DOHH2 (cell line): ENCODE measurements around the gene HHAT.

Experiments
- H3F3A ChIP-seq: fragments of 200-600 bp; sonication (generic), shearing (Covaris generic); 2 replicates; pipeline ENCODE4 v1.6.0; 2016; ENCODE audit warnings: antibody characterized with exemption, mild to moderate bottlenecking; ENCODE audit not compliant: control insufficient read depth, insufficient read depth
- H3K27ac ChIP-seq: fragments of 200-600 bp; sonication (generic); 2 replicates; pipeline ENCODE4 v1.5.1; 2014; ENCODE audit warnings: low read depth, mild to moderate bottlenecking, low read length, moderate library complexity
- H3K27me3 ChIP-seq: fragments of 200-600 bp; sonication (generic); 2 replicates; pipeline ENCODE4 v1.6.1; 2014; ENCODE audit warnings: mild to moderate bottlenecking, low read length, mixed read lengths; ENCODE audit not compliant: control insufficient read depth
- H3K36me3 ChIP-seq: fragments of 200-600 bp; sonication (generic); 2 replicates; pipeline ENCODE4 v1.6.1; 2014; ENCODE audit warnings: mild to moderate bottlenecking, low read length, moderate library complexity, mixed read lengths; ENCODE audit not compliant: control insufficient read depth
- H3K4me1 ChIP-seq: fragments of 200-600 bp; sonication (generic); 2 replicates; pipeline ENCODE4 v1.6.1; 2014; ENCODE audit warnings: mild to moderate bottlenecking, low read length, mixed read lengths; ENCODE audit not compliant: control insufficient read depth
- H3K4me2 ChIP-seq: fragments of 200-600 bp; sonication (generic); 2 replicates; pipeline ENCODE4 v1.6.0; 2014; ENCODE audit warnings: mild to moderate bottlenecking, low read length, moderate library complexity
- H3K4me3 ChIP-seq: fragments of 200-600 bp; sonication (generic); 2 replicates; pipeline ENCODE4 v1.5.1; 2014; ENCODE audit warnings: mild to moderate bottlenecking, low read length, mixed read lengths
- H3K79me2 ChIP-seq: fragments of 200-600 bp; sonication (generic); 2 replicates; pipeline ENCODE4 v1.6.1; 2014; ENCODE audit warnings: mild to moderate bottlenecking, low read length, mixed read lengths; ENCODE audit not compliant: control insufficient read depth
- H3K9me2 ChIP-seq: fragments of 200-600 bp; sonication (generic); replicated peaks from 2 replicates; pipeline ENCODE4 v1.6.1; 2014; ENCODE audit warnings: mild to moderate bottlenecking, low read length, mixed read lengths; ENCODE audit not compliant: control insufficient read depth
- H3K9me3 ChIP-seq: fragments of 200-600 bp; sonication (generic); 2 replicates; pipeline ENCODE4 v1.6.1; 2014; ENCODE audit warnings: antibody characterized with exemption, low read length, mixed read lengths; ENCODE audit not compliant: control insufficient read depth, insufficient read depth
- H4K20me1 ChIP-seq: fragments of 200-600 bp; sonication (generic); 2 replicates; pipeline ENCODE4 v1.6.0; 2014; ENCODE audit warnings: low read depth, mild to moderate bottlenecking, antibody characterized with exemption, low read length, moderate library complexity; ENCODE audit not compliant: control insufficient read depth, insufficient read depth
- CTCF ChIP-seq: fragments of 200-600 bp; sonication (generic); IDR thresholded peaks from one replicate; pipeline ENCODE4 v1.5.1; 2014; ENCODE audit warnings: antibody characterized with exemption, mild to moderate bottlenecking, low read depth, low read length; ENCODE audit not compliant: poor library complexity, severe bottlenecking
- EZH2phosphoT487 ChIP-seq: fragments of 200-600 bp; sonication (generic); IDR thresholded peaks from 2 replicates; pipeline ENCODE4 v1.6.1; 2017; ENCODE audit warnings: borderline replicate concordance, mild to moderate bottlenecking, antibody characterized with exemption, low read length, moderate library complexity, mixed read lengths

HHAT gene

DNA sequence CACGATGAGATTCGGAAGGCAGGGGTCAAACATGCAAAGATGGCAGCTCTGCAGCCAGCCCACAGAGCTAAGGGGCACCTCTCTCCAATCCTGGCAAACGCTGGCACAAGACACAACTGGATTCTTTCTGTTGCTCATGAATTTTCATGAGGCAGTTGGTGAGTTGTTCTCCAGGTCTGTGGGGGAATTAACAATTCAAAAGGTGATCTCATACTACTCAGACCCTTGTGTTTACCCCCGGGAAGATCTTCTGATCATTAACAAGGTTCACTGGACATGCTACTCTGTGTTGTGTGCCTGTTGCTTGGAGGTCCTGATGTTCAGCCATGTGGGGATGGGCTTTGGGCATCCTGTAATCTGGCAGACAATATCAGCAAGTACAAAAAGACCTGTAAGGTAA is 128.9 kb downstream of the HHAT start:
- Histone ChIP-seq H3F3A (no peaks in the 10 kb centered on the region), H3K36me3 (no peaks in the 10 kb centered on the region), H3K79me2 (no peaks in the 10 kb centered on the region), H3K4me3 (no peak overlapping the region), H3K4me2 (no peak overlapping the region), H4K20me1 (no peaks in the 10 kb centered on the region), H3K27me3 (peaks cover 3% of the 10 kb centered on the region; the same call in 1 of the 2 replicates), H3K27ac (no peak overlapping the region), H3K9me3 (no peaks in the 10 kb centered on the region), H3K9me2 (no peaks in the 10 kb centered on the region), H3K4me1 (no peaks in the 10 kb centered on the region)
- TF ChIP-seq EZH2phosphoT487 = no peak
- TF ChIP-seq CTCF = no peak

GRCh38 chr1:210464519-210465039 is 135.9 kb downstream of the HHAT start:
- no peaks in the 10 kb centered on the region for H3K79me2 ChIP-seq
- no peaks in the 10 kb centered on the region for H3K9me2 ChIP-seq
- H4K20me1 ChIP-seq = no peaks in the 10 kb centered on the region
- no peak overlapping the region for H3K4me2 ChIP-seq
- H3K36me3 ChIP-seq = no peaks in the 10 kb centered on the region
- H3K4me3 ChIP-seq = no peak overlapping the region
- H3K27me3 ChIP-seq = 0 out of 2 replicates have a peak, but pooled peaks cover 3% of the 10 kb centered on the region
- no peaks in the 10 kb centered on the region for H3K9me3 ChIP-seq
- no peaks in the 10 kb centered on the region for H3F3A ChIP-seq
- no peak for TF ChIP-seq CTCF
- no peak for TF ChIP-seq EZH2phosphoT487
- no peaks in the 10 kb centered on the region for H3K4me1 ChIP-seq
- no peak overlapping the region for H3K27ac ChIP-seq

DNA sequence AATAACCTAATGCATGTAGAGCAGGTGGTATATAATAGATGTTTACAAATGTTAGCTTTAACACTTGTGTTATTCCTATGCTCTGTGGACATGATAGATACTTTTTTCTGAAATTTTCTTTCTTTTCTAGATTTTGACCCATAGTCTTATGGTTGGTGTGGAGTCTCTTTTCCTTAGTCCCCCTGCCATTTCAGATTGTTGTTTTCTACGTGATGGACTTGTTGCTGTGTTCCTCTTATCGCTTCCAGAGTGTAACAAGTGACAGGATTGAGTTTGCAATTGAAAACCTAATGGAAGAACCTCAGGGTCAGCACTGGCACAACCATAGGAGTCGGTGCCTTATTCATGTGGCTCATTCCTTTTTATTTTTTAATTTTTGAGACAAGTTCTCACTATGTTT is 136.4 kb downstream of the HHAT start:
- Histone ChIP-seq H3K79me2 (no peaks in the 10 kb centered on the region), H3K9me3 (no peaks in the 10 kb centered on the region), H3K4me3 (no peak overlapping the region), H3K4me1 (no peaks in the 10 kb centered on the region), H3K27ac (no peak overlapping the region), H3K27me3 (0 out of 2 replicates have a peak, but pooled peaks cover 3% of the 10 kb centered on the region), H3F3A (no peaks in the 10 kb centered on the region), H4K20me1 (no peaks in the 10 kb centered on the region), H3K9me2 (no peaks in the 10 kb centered on the region), H3K36me3 (no peaks in the 10 kb centered on the region), H3K4me2 (no peak overlapping the region)
- TF ChIP-seq EZH2phosphoT487 (no peak), CTCF (no peak)
